Activated CD4-positive, CD25-positive, alpha-beta regulatory T cell (primary cell): ENCODE measurements around the gene RAB40B.

Source experiments
- DNase-seq, 4 experiments: peaks; one replicate each; lab custom pipeline; 2025; lab: John Stamatoyannopoulos, UW

Gene RAB40B

DNA sequence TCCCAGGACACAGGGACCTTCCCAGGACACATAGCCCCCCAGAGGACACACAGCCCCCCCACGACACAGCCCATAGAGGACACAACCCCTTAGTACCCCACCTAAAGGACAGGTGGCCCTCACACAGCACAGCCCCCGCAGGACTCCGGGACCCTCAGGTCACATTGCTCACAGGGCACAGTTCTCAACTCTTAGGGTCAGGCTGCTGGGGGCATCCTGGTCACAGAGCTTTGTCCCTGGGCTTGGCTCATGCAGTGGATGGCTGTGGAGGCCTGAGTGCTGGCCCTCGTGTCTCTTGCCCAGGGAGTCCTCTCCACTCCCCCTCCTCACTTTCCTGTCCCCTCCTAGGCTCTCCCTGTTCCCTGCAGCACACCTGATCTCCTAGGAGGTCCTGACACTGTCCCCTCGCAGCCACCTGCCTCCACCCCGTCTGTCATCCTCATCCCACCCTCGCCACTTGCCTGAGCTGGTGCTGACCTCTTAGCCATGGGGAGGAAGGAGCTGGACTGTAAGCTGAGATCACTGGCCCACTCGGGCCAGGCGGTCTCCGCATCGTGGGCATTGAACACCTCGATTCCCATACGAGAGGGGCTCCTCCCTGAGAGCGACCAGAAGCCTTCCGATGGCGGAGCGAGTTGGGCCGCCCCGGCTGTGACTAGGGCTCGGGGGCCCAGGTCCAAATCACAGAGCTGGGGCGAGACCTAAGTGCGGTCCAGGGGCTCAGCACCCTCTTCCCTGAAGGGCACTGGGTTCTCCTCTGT is 48.8 kb downstream of the RAB40B start:
- DNase-seq: no peak

- DNase-seq: no peak
Measured at GRCh38 chr17:82648742-82649331, 49.7 kb downstream of the RAB40B start.

GRCh38 chr17:82648165-82648668 is 50.3 kb downstream of the RAB40B start, which contains the start of gene WDR45B:
Gene WDR45B (minus strand): TSS chr17:82648444. CDS start chr17:82648340, 104 bp downstream.
- DNase-seq: peak; percentile 77 to 90 (median 86)

- DNase-seq: peak in 3 of 4 experiments; percentile 13 to 31 (median 25)
Measured at GRCh38 chr17:82647593-82648164, 50.8 kb downstream of the RAB40B start.

DNA sequence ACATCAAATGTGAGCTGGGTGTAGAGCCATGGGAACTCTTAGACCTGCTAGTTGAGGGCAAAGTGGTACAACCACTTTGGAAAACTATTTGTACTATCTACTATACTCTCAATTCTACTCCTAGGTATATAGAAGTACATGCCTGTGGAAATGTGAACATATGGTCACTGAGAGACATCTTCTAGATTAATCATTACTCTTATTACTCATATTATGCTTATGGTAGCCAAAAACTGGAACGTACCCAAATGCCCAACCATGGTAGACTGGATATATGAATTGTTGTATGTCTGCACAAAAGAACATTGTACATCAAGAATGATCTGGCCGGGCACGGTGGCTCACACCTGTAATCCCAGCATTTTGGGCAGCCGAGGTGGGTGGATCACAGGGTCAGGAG is 53.0 kb downstream of the RAB40B start:
- DNase-seq: no peak

- DNase-seq: no peak
Measured at GRCh38 chr17:82644148-82644547, 54.4 kb downstream of the RAB40B start.

DNA sequence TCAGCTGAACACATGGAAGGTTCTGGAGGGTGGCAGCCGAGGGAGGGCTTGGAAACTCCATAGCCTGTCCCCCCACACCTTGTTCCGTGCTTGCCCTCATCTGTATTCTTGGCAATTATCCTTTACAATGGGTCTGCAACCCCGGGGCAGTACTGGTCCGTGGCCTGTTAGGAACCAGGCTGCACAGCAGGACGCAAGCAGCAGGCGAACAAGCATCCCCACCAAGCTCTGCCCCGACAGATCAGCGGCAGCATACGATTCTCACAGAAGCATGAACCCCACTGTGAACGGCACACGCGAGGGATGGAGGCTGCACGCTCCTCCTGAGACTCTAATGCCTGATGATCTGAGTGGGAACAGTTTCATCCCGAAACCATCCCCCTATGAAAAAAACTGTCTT is 56.5 kb downstream of the RAB40B start:
- DNase-seq: no peak

DNA sequence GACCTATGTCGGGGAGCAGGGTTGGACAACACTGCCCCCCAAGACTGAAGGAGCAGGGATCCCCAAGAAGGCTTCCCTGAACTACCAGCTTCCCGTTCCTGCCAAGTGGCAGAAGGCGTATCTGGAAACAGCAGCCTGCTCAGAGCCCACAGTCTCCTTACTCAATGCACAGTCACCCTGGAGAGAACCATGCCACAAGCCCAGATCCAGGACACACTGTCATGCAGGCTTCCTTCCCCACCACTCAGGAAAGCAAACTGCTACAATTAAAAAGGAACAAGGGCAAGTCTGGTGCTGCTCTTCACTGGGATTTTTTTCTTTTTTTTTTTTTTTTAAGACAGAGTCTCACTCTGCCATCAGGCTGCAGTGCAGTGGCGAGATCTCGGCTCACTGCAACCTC is 58.5 kb downstream of the RAB40B start:
- no peak for DNase-seq

GRCh38 chr17:82639628-82640027 is 58.9 kb downstream of the RAB40B start:
- DNase-seq: no peak

GRCh38 chr17:82638183-82638773 is 60.2 kb downstream of the RAB40B start:
- no peak for DNase-seq

GRCh38 chr17:82636626-82637598 is 61.6 kb downstream of the RAB40B start:
- DNase-seq: no peak

DNA sequence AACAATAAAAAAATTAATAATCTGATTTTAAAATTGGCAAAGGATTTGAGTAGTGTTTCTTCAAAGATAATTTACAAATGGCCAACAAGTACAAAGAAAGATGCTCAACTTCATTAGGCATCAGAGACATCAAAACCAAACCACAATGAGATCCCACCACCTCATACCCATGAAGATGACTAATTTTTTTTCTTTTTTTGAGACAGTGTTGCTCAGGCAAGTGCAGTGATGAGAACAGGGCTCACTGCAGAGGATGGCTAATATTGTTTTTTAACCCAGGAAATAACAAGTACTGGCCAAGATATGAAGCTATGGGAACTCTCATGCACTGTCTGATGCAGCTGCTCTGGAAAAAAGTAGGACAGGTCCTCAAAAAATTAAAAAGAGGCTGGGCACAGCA is 65.2 kb downstream of the RAB40B start:
- no peak for DNase-seq

GRCh38 chr17:82632451-82632850 is 66.0 kb downstream of the RAB40B start:
- no peak for DNase-seq

DNA sequence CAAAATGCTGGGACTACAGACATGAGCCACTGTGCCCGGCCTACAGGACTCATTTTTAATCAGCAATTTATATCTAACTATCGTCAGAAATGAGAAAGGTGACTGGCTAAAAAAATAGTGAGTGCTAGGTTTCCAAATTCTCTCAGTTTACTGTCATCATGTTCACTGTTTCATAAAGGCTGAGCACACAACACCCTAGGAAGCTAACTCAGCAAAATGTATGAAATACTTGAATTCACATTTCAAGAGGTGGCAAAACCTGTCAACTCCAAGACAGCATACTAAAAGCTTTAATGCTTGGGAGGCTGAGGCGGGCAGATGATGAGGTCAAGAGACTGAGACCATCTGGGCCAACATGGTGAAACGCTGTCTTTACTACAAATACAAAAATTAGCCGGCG is 67.0 kb downstream of the RAB40B start:
- no peak for DNase-seq

DNA sequence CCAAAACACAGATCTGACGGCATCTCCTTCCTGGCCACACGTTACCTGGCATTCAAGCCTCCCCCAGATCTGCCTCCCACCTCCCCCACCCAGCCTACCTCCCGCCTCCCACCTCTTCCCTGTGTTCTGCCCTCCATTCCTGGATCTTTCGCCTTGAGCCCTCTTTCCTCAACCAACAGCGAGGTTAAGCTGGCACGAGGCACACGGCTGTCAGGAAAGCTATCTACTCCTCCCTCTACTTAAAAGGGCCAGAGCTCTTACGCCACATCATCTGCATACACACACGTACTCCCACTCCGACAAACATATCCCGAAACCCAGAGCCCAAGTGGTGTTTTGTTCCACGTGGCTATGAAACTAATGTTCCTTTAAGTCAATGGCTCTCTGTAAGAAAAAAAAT is 68.3 kb downstream of the RAB40B start:
- no peak for DNase-seq

- DNase-seq: no peak
Measured at GRCh38 chr17:82629748-82630147, 68.8 kb downstream of the RAB40B start.

DNA sequence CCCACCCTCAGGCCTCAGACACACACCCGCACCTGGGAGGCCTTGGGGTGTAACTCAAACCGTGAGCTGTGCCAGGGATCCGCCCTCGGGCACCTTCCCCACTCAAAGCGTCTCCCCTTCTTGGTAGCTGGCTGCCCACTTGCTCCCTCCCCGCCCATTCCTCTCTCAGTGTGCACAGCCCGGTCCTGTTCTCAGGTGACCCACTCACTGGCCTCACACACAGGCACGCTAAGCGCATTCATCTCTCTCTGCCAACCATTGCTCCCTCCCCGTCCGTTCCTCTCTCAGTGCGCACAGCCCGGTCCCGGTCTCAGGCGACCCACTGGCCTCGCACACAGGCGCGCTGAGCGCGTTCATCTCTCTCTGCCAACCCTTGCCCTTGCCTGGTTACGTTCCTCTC is 71.1 kb downstream of the RAB40B start:
- no peak for DNase-seq

GRCh38 chr17:82623707-82624106 is 74.8 kb downstream of the RAB40B start:
- DNase-seq: no peak

DNA sequence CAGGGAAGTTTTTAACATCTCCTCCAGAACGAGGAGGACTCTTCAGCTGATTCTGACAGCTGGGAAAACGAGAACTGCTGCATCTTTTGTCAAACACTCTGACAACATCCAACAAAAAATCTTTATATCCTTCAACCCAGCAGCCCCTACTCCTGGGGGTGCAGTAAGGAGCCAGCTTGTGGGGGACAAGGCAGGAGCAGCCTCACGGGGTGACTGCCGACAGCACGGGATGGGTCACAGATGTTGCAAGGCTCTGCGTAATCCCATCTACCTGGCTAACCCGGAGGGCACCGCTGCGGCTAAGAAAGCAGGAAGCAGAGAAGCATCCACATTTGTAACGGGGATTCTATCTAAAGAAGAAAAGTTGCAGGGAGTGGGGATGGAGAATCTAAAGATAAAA is 78.9 kb downstream of the RAB40B start:
- no peak for DNase-seq

DNA sequence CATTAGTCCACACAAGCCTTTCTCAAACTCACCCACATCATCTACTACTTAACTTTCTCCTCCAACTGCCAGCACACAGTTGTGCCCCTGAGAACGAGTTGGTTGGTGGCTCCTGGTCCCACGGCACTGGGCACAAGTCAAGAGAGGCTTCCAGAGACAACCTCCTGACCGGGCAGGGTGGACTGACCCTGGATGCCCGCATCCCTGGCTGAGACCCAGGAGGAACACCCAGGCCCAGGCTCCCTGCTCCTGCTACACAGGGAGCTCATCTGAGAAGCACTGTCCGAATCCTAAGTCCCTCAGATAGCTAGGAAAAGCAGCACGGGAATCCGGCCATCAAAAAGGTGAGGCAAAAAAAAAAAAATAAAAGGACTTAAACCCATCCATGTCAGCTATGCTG is 79.3 kb downstream of the RAB40B start:
- DNase-seq: no peak

GRCh38 chr17:82616021-82616711 is 82.3 kb downstream of the RAB40B start:
- DNase-seq: no peak
